Measurements from ENCODE around the gene BUD31.
A peak's percentile ranks its signal among the peaks of the same experiment; 100 is the strongest.

DNA sequence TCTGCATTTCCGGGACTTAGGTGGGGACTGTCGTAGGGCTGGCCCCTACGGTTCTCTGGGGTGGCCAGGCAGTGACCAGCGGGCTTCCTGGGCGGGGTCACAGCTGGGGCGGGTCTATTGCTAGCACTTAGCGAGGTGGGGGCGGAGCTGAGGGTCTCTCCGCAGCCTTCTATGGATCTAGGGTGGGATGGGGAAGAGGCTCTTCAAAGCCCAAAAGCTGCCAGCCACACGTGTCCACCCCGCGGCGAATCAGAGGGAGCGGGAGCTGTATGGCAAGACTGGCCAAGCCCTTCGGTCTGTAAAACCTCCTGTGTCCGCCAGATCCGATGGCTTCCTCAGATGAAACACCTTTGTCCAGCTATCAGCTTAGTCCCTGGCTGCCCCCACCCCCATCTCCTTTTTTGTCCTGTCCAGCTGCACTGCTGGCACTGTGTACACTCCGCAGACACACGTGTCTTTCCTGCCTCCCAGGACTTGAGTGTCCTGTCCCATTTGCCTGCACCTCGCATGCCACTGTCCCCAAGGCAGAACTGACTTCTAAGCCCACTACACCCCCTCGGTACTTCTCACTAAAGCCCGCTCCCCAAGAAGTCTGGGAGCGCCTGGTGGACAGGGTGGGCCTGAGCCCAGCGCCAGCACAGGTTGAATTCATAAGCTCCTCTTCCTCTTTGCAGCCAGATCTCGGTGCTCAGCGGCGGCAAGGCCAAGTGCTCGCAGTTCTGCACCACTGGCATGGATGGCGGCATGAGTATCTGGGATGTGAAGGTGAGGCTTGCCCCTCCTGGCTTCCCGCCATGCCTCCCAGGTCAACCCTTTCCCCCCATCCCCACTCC is 15.2 kb upstream of the BUD31 start:
- 0 out of 2 replicates have a peak, but pooled peaks have one; percentile 15 for TF ChIP-seq POLR2AphosphoS5 (IDR thresholded peaks at IDR 0.05; ENCODE audit: low read depth, low read length)
- TF ChIP-seq, protein P1, sequence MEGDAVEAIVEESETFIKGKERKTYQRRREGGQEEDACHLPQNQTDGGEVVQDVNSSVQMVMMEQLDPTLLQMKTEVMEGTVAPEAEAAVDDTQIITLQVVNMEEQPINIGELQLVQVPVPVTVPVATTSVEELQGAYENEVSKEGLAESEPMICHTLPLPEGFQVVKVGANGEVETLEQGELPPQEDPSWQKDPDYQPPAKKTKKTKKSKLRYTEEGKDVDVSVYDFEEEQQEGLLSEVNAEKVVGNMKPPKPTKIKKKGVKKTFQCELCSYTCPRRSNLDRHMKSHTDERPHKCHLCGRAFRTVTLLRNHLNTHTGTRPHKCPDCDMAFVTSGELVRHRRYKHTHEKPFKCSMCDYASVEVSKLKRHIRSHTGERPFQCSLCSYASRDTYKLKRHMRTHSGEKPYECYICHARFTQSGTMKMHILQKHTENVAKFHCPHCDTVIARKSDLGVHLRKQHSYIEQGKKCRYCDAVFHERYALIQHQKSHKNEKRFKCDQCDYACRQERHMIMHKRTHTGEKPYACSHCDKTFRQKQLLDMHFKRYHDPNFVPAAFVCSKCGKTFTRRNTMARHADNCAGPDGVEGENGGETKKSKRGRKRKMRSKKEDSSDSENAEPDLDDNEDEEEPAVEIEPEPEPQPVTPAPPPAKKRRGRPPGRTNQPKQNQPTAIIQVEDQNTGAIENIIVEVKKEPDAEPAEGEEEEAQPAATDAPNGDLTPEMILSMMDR (CRISPR knock-in tag; IDR thresholded peaks at IDR 0.05), result no peak
- TF ChIP-seq JUND (CRISPR knock-in tag; IDR thresholded peaks at IDR 0.05), result no peak
- TF ChIP-seq TAF1 (CRISPR knock-in tag; IDR thresholded peaks at IDR 0.05), result no peak
- TF ChIP-seq, protein P2, sequence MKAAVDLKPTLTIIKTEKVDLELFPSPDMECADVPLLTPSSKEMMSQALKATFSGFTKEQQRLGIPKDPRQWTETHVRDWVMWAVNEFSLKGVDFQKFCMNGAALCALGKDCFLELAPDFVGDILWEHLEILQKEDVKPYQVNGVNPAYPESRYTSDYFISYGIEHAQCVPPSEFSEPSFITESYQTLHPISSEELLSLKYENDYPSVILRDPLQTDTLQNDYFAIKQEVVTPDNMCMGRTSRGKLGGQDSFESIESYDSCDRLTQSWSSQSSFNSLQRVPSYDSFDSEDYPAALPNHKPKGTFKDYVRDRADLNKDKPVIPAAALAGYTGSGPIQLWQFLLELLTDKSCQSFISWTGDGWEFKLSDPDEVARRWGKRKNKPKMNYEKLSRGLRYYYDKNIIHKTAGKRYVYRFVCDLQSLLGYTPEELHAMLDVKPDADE (CRISPR knock-in tag; IDR thresholded peaks at IDR 0.05), result no peak
- no peak for TF ChIP-seq NR2F2 (IDR thresholded peaks at IDR 0.05; ENCODE audit: borderline replicate concordance, low read depth)
- TF ChIP-seq, protein P3, sequence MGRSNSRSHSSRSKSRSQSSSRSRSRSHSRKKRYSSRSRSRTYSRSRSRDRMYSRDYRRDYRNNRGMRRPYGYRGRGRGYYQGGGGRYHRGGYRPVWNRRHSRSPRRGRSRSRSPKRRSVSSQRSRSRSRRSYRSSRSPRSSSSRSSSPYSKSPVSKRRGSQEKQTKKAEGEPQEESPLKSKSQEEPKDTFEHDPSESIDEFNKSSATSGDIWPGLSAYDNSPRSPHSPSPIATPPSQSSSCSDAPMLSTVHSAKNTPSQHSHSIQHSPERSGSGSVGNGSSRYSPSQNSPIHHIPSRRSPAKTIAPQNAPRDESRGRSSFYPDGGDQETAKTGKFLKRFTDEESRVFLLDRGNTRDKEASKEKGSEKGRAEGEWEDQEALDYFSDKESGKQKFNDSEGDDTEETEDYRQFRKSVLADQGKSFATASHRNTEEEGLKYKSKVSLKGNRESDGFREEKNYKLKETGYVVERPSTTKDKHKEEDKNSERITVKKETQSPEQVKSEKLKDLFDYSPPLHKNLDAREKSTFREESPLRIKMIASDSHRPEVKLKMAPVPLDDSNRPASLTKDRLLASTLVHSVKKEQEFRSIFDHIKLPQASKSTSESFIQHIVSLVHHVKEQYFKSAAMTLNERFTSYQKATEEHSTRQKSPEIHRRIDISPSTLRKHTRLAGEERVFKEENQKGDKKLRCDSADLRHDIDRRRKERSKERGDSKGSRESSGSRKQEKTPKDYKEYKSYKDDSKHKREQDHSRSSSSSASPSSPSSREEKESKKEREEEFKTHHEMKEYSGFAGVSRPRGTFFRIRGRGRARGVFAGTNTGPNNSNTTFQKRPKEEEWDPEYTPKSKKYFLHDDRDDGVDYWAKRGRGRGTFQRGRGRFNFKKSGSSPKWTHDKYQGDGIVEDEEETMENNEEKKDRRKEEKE (IDR thresholded peaks at IDR 0.05), result no peak
- no peak for TF ChIP-seq HOXA9 (CRISPR knock-in tag; IDR thresholded peaks at IDR 0.05; ENCODE audit: borderline replicate concordance)
- TF ChIP-seq, protein P4, sequence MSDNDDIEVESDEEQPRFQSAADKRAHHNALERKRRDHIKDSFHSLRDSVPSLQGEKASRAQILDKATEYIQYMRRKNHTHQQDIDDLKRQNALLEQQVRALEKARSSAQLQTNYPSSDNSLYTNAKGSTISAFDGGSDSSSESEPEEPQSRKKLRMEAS (IDR thresholded peaks at IDR 0.05), result no peak

Data from HepG2 (cell line).